GM19372 (cell line): ENCODE data around the gene NFX1.

Experiments used
- ATAC-seq: cut with Tn5 transposase; IDR thresholded peaks from one replicate; pipeline ENCODE4 v1.9.1; 2021; ENCODE audit warnings: mild to moderate bottlenecking, low read depth, moderate library complexity; ENCODE audit not compliant: unreplicated experiment

The NFX1 gene

DNA sequence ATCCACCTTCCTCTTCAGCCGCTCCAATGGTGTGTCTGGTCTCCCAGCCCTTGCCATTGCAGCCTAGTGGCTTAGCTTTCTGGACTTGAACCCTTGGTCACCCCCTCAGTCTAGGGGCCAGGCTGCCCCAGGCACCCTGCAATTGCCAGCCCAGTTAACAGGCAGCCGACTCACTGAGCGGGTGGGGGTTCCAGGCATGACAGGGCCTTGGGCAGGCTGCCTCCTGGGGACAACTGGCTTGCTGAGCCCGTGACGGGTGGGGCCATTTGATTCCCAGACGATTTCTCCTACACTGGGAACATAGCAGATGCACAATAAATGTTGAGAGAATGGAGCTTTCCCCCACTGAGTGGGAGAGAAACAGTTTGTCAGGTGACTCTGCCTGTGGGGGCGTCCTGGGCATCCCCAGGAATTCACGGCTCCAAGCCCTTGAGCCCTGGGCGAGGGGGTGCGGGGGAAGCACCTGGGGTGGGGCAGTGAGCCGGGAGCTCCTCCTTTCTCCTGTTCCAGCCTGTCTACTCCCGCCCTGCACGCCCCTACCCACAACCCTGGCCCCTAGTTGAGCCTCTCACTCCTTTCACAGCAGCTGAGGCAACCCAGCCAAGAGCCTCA lies 124.7 kb downstream of the NFX1 start:
- no peak for ATAC-seq

DNA sequence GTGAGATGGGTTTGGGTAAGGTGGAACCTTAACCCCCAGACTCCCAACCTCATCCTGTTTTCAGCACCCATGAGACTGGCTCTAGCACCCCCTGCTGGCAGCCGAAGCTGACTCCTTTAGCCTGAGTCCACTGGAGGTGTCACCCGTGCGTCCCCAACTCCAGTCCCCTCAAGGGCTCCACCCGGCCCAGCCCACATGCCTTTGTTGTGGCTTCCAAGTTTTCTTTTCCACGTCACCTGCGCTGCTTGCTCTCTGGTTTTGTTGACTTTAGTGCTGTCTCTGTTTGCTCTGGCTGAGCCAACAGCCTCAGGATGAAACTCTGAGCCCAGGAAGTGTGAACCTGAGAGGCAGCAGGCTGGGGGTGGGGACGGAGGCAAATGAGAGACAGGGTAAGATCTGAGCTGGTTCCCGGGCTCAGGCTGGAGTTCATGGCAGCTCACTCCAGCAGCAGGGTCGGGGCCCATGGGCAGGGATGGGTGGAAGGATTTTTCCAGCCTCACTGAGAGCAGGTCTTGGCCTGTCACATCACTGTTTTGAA lies 125.3 kb downstream of the NFX1 start:
- ATAC-seq: peak; percentile 74

DNA sequence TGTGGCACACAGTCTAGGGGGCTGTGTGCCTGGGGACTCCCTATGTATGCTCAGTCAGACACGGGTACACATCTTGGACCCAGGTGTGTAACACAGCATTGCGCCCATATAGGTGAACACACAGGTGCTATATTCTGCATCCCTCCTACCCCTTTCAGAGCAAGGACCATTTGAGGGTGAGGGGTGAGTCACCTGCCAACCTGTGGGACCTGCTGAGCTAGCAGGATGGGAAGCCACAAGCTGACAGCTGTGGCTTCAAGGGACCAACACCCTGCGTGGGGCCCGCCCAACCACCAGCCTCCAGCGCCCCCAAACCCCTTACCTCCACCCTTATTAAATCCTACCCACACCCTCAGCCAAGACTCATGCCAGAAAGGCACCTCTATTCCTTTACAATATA lies 126.7 kb downstream of the NFX1 start:
- ATAC-seq: no peak

DNA sequence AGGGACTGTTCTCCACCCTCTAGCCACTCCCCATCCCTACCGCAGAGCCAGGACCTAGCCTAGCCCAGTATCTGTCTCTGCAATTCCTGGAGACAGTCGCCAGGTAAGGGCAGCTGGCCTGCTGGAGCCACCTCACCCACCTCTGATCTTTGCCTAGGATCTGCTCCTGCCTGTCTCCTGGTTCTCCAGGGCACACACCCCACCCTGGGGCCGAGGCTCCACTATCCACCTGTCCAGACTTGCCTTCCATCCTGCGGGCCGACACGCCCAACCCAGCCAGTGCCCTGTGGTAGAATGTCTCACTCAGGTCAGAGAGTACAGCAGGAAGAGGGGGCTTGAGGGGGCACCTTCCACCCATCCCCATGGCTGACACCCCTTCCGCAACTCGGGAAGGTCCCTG lies 127.8 kb downstream of the NFX1 start:
- no peak for ATAC-seq

DNA sequence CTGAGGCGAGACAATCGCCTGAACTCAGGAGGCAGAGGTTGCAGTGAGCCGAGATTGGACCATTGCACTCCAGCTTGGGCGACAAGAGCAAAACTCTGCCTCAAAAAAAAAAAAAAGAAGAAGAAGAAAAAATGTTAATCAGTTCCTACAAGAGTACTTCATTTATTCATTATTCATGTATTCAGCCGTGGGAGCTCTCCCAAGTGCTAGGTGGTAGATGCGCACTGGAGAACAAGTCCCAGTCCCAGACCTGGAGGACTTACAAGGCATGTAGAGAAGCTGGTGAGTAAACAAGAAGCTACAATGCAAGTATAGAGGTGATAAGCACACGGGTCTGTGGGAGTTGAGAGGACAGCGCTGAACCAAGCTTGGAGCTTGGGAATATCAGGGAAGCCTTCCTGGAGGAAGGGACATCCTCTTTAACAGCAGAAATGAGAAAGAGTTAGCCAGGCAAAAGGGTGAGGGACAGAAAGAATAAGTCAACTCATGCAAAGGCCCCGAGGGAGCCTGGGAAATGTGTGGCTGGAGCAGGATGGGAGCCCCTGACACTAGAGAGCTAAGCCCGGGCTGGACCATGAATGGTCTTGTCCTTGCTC lies 129.5 kb downstream of the NFX1 start:
- ATAC-seq: no peak
